Activated T-cell treated with anti-CD3 and anti-CD28 coated beads, Interleukin-2, amount 50 U/mL, for 4 hours (primary cell): Measurements from ENCODE around the gene TMPRSS11E. TPM values are rescaled to one million over a fixed set of nuclear protein-coding genes. Genes with fewer than 3 reads are reported as not detected.
"Not testable (repeated sequence)": the region's sequence is repeated elsewhere in the genome, so short reads cannot be mapped to it uniquely, and the experiment has no call there.

Experiments
- ATAC-seq, 2 donors: fragments of 200-7000 bp; cut with Tn5 transposase; one replicate each; pipeline ENCODE4 v1.10.0; 2021
- DNase-seq: peaks from one replicate; pipeline ENCODE4 v3.0.0-alpha.2; 2020
- H3K27me3 Mint-ChIP-seq: one replicate; pipeline ENCODE4 v1.8.0; 2021; ENCODE audit warnings: low read depth, mixed read lengths
- H3K36me3 Mint-ChIP-seq: one replicate; pipeline ENCODE4 v1.8.0; 2022; ENCODE audit warnings: mixed read lengths; ENCODE audit not compliant: insufficient read depth
- H3K4me1 Mint-ChIP-seq: one replicate; pipeline ENCODE4 v1.8.0; 2021; ENCODE audit warnings: low read depth, mixed read lengths
- H3K4me3 Mint-ChIP-seq: one replicate; pipeline ENCODE4 v1.8.0; 2021; ENCODE audit warnings: mild to moderate bottlenecking, moderate library complexity, mixed read lengths
- H3K9me3 Mint-ChIP-seq: one replicate; pipeline ENCODE4 v1.8.0; 2021; ENCODE audit warnings: mixed read lengths
- total RNA-seq, 3 donors: library from RNA; stranded (reverse); gene quantifications; one replicate each; pipeline ENCODE4 v1.2.1, GENCODE V29; 2021

TMPRSS11E gene
- total RNA-seq, 3 donors from 2014 or later, result not detected

GRCh38 chr4:68490826-68491457 is 43.7 kb downstream of the TMPRSS11E start:
- Mint-ChIP-seq H3K9me3 (no peaks in the 10 kb centered on the region), H3K4me3 (no peak overlapping the region), H3K36me3 (no peaks in the 10 kb centered on the region), H3K4me1 (peaks cover 3% of the 10 kb centered on the region), H3K27me3 (no peaks in the 10 kb centered on the region)
- no peak for ATAC-seq
- DNase-seq, result no peak

GRCh38 chr4:68494688-68495087 is 47.4 kb downstream of the TMPRSS11E start:
- no peaks in the 10 kb centered on the region for H3K27me3 Mint-ChIP-seq
- no peak overlapping the region for H3K4me3 Mint-ChIP-seq
- no peak for DNase-seq
- no peaks in the 10 kb centered on the region for H3K36me3 Mint-ChIP-seq
- no peaks in the 10 kb centered on the region for H3K9me3 Mint-ChIP-seq
- H3K4me1 Mint-ChIP-seq, result peaks cover 3% of the 10 kb centered on the region
- ATAC-seq, result no peak

- H3K4me3 Mint-ChIP-seq, result no peak overlapping the region
- no peaks in the 10 kb centered on the region for H3K36me3 Mint-ChIP-seq
- no peaks in the 10 kb centered on the region for H3K9me3 Mint-ChIP-seq
- no peaks in the 10 kb centered on the region for H3K27me3 Mint-ChIP-seq
- peaks cover 3% of the 10 kb centered on the region for H3K4me1 Mint-ChIP-seq
- DNase-seq (peak; percentile 36), ATAC-seq (peak; percentile 73 to 79)
Measured at GRCh38 chr4:68498413-68499007, 51.2 kb downstream of the TMPRSS11E start.

- Mint-ChIP-seq H3K36me3 (no peaks in the 10 kb centered on the region), H3K9me3 (peaks cover under 1% of the 10 kb centered on the region), H3K4me1 (peaks cover 8% of the 10 kb centered on the region), H3K4me3 (no peak overlapping the region), H3K27me3 (no peaks in the 10 kb centered on the region)
- DNase-seq, result no peak
- ATAC-seq, result no peak
Measured at GRCh38 chr4:68499021-68499420, 51.8 kb downstream of the TMPRSS11E start.

- not testable (repeated sequence) for H3K27me3 Mint-ChIP-seq, H3K36me3 Mint-ChIP-seq, H3K9me3 Mint-ChIP-seq, ATAC-seq, H3K4me3 Mint-ChIP-seq, DNase-seq
- peaks cover 18% of the 10 kb centered on the region for H3K4me1 Mint-ChIP-seq
Measured at GRCh38 chr4:68503462-68503861, 56.2 kb downstream of the TMPRSS11E start.

GRCh38 chr4:68504836-68505235 is 57.6 kb downstream of the TMPRSS11E start:
- H3K9me3 Mint-ChIP-seq, ATAC-seq, H3K27me3 Mint-ChIP-seq, H3K36me3 Mint-ChIP-seq, H3K4me3 Mint-ChIP-seq, DNase-seq: not testable (repeated sequence)
- H3K4me1 Mint-ChIP-seq, result peaks cover 18% of the 10 kb centered on the region

- H3K4me3 Mint-ChIP-seq, DNase-seq, H3K9me3 Mint-ChIP-seq, ATAC-seq, H3K36me3 Mint-ChIP-seq, H3K27me3 Mint-ChIP-seq: not testable (repeated sequence)
- H3K4me1 Mint-ChIP-seq, result peaks cover 18% of the 10 kb centered on the region
Measured at GRCh38 chr4:68505452-68505851, 58.2 kb downstream of the TMPRSS11E start.

- DNase-seq, result no peak
- Mint-ChIP-seq H3K27me3 (no peaks in the 10 kb centered on the region), H3K9me3 (no peaks in the 10 kb centered on the region), H3K4me3 (no peak overlapping the region), H3K4me1 (no peaks in the 10 kb centered on the region), H3K36me3 (no peaks in the 10 kb centered on the region)
- no peak for ATAC-seq
Measured at GRCh38 chr4:68518889-68519288, 71.6 kb downstream of the TMPRSS11E start.

- H3K4me3 Mint-ChIP-seq, result no peak overlapping the region
Measured at GRCh38 chr4:68520985-68521384, 73.7 kb downstream of the TMPRSS11E start.

GRCh38 chr4:68522232-68522631 is 75.0 kb downstream of the TMPRSS11E start:
- H3K36me3 Mint-ChIP-seq, H3K4me3 Mint-ChIP-seq, DNase-seq, ATAC-seq, H3K9me3 Mint-ChIP-seq, H3K4me1 Mint-ChIP-seq, H3K27me3 Mint-ChIP-seq: not testable (repeated sequence)

More at GRCh38 chr4:68520985-68521384, 73.7 kb downstream of the TMPRSS11E start:
- Mint-ChIP-seq H3K9me3 (no peaks in the 10 kb centered on the region), H3K36me3 (no peaks in the 10 kb centered on the region), H3K27me3 (no peaks in the 10 kb centered on the region), H3K4me1 (no peaks in the 10 kb centered on the region)
- DNase-seq (no peak), ATAC-seq (no peak)

GRCh38 chr4:68535974-68536373 is 88.7 kb downstream of the TMPRSS11E start:
- no peak for ATAC-seq
- H3K27me3 Mint-ChIP-seq, result no peaks in the 10 kb centered on the region
- no peak overlapping the region for H3K4me3 Mint-ChIP-seq
- H3K9me3 Mint-ChIP-seq, result no peaks in the 10 kb centered on the region
- no peaks in the 10 kb centered on the region for H3K4me1 Mint-ChIP-seq
- DNase-seq, result no peak
- no peaks in the 10 kb centered on the region for H3K36me3 Mint-ChIP-seq

- no peaks in the 10 kb centered on the region for H3K9me3 Mint-ChIP-seq
- no peaks in the 10 kb centered on the region for H3K4me1 Mint-ChIP-seq
- ATAC-seq (no peak), DNase-seq (no peak)
- H3K4me3 Mint-ChIP-seq, result no peak overlapping the region
- no peaks in the 10 kb centered on the region for H3K27me3 Mint-ChIP-seq
- H3K36me3 Mint-ChIP-seq, result no peaks in the 10 kb centered on the region
Measured at GRCh38 chr4:68536375-68536774, 89.1 kb downstream of the TMPRSS11E start.

- ATAC-seq, H3K36me3 Mint-ChIP-seq, H3K27me3 Mint-ChIP-seq, H3K4me1 Mint-ChIP-seq, H3K4me3 Mint-ChIP-seq, H3K9me3 Mint-ChIP-seq, DNase-seq: not testable (repeated sequence)
Measured at GRCh38 chr4:68542742-68543141, 95.5 kb downstream of the TMPRSS11E start.
